IMR-90 (cell line): Measurements from ENCODE around the gene LUZP1. TPM values are rescaled to one million over a fixed set of nuclear protein-coding genes. Genes with fewer than 3 reads are reported as not detected.
A peak's percentile ranks its signal among the peaks of the same experiment; 100 is the strongest.

ENCODE experiments used
- ATAC-seq: fragments of 200-7000 bp; cut with Tn5 transposase; 2 replicates; pipeline ENCODE4 v1.9.1; 2020; ENCODE audit warnings: low read depth, mild to moderate bottlenecking, moderate library complexity
- BruUV-seq: library from RNA; stranded (reverse); fragments of 400-500 nt; replicated peaks from 2 replicates; lab custom pipeline; 2021; lab: Mats Ljungman, UMichigan
- CTCF ChIA-PET: fragments of 300-600 bp; formaldehyde crosslinking; extraction: SDS; loops from one replicate; lab custom pipeline; 2021; ENCODE audit warnings: antibody characterized with exemption; lab: Yijun Ruan, JAX
- POLR2A ChIA-PET: fragments of 300-600 bp; sonication (Branson Sonifier 250); formaldehyde crosslinking; loops from one replicate; lab custom pipeline; 2022; ENCODE audit warnings: antibody characterized with exemption; ENCODE audit not compliant: unreplicated experiment; lab: Charles Lee
- DNase-seq: peaks from one replicate; pipeline ENCODE4 v3.0.0; 2013
- H2AFZ ChIP-seq: replicated peaks from 2 replicates; pipeline ENCODE3; 2013; ENCODE audit warnings: low read length, mild to moderate bottlenecking; ENCODE audit not compliant: poor library complexity
- H2AK5ac ChIP-seq: 2 replicates; pipeline ENCODE4 v1.6.1; 2013; ENCODE audit warnings: low read depth, low read length, inconsistent platforms
- H2AK9ac ChIP-seq: replicated peaks from 2 replicates; pipeline ENCODE3; 2013; ENCODE audit warnings: mild to moderate bottlenecking, low read depth, low read length, moderate library complexity; ENCODE audit not compliant: poor library complexity
- H2BK120ac ChIP-seq: 2 replicates; pipeline ENCODE4 v1.6.1; 2013; ENCODE audit warnings: low read depth, low read length, inconsistent platforms
- H2BK15ac ChIP-seq: 3 replicates; pipeline ENCODE4 v1.6.1; 2013; ENCODE audit warnings: low read depth, low read length, inconsistent platforms
- H2BK20ac ChIP-seq: 2 replicates; pipeline ENCODE4 v1.6.1; 2013; ENCODE audit warnings: low read depth, mild to moderate bottlenecking, inconsistent platforms, low read length, moderate library complexity
- H2BK5ac ChIP-seq: 2 replicates; pipeline ENCODE4 v1.6.1; 2013; ENCODE audit warnings: mild to moderate bottlenecking, low read depth, low read length, inconsistent platforms; ENCODE audit not compliant: poor library complexity, severe bottlenecking
- H3K14ac ChIP-seq: replicated peaks from 2 replicates; pipeline ENCODE4 v1.6.1; 2013; ENCODE audit warnings: low read depth, low read length, inconsistent platforms
- H3K18ac ChIP-seq: 2 replicates; pipeline ENCODE4 v1.6.1; 2013; ENCODE audit warnings: low read depth, low read length, control low read depth
- H3K23ac ChIP-seq: 2 replicates; pipeline ENCODE4 v1.6.1; 2013; ENCODE audit warnings: low read depth, low read length, inconsistent platforms
- H3K27ac ChIP-seq: 2 replicates; pipeline ENCODE4 v1.5.1; 2013; ENCODE audit warnings: mild to moderate bottlenecking, control low read depth, low read length; ENCODE audit not compliant: insufficient read depth
- H3K27me3 ChIP-seq: 2 replicates; pipeline ENCODE4 v1.6.1; 2013; ENCODE audit warnings: low read length; ENCODE audit not compliant: control insufficient read depth, insufficient read depth
- H3K36me3 ChIP-seq: 2 replicates; pipeline ENCODE4 v1.6.1; 2013; ENCODE audit warnings: low read length, mixed read lengths; ENCODE audit not compliant: control insufficient read depth, insufficient read depth
- H3K4ac ChIP-seq: 2 replicates; pipeline ENCODE4 v1.6.1; 2013; ENCODE audit warnings: low read depth, low read length, inconsistent platforms
- H3K4me1 ChIP-seq: 2 replicates; pipeline ENCODE4 v1.6.1; 2013; ENCODE audit warnings: low read length, mixed read lengths; ENCODE audit not compliant: control insufficient read depth, insufficient read depth
- H3K4me2 ChIP-seq: 2 replicates; pipeline ENCODE4 v1.6.1; 2013; ENCODE audit warnings: low read depth, mild to moderate bottlenecking, control low read depth, low read length, moderate library complexity
- H3K4me3 ChIP-seq: 2 replicates; pipeline ENCODE4 v1.5.1; 2013; ENCODE audit warnings: low read depth, mild to moderate bottlenecking, control low read depth, low read length, moderate library complexity; ENCODE audit not compliant: insufficient read depth
- H3K56ac ChIP-seq: 2 replicates; pipeline ENCODE4 v1.6.1; 2013; ENCODE audit warnings: low read length, inconsistent platforms; ENCODE audit not compliant: insufficient read depth; ENCODE audit errors: extremely low read depth
- H3K79me1 ChIP-seq, 2 experiments: 2 replicates each; pipeline ENCODE4 v1.6.1; 2013; ENCODE audit warnings: low read length in 2 of 2, inconsistent platforms in 1 of 2, low read depth in 1 of 2
- H3K9ac ChIP-seq: 2 replicates; pipeline ENCODE4 v1.6.1; 2013; ENCODE audit warnings: low read depth, low read length, control low read depth
- H3K9me1 ChIP-seq: 2 replicates; pipeline ENCODE4 v1.6.1; 2013; ENCODE audit warnings: low read length, inconsistent platforms; ENCODE audit not compliant: insufficient read depth
- H3K9me3 ChIP-seq: 2 replicates; pipeline ENCODE4 v1.6.1; 2013; ENCODE audit warnings: low read length; ENCODE audit not compliant: control insufficient read depth, insufficient read depth
- H4K20me1 ChIP-seq: 2 replicates; pipeline ENCODE4 v1.6.1; 2013; ENCODE audit warnings: low read length, inconsistent platforms; ENCODE audit not compliant: insufficient read depth
- H4K5ac ChIP-seq: 2 replicates; pipeline ENCODE4 v1.6.1; 2013; ENCODE audit warnings: mild to moderate bottlenecking, low read depth, low read length, control low read depth
- H4K8ac ChIP-seq, 2 experiments: 2 replicates each; pipeline ENCODE4 v1.6.1; 2013; ENCODE audit warnings: low read depth in 2 of 2, low read length in 2 of 2, control low read depth in 1 of 2, inconsistent platforms in 1 of 2
- H4K91ac ChIP-seq: 2 replicates; pipeline ENCODE4 v1.6.1; 2013; ENCODE audit warnings: low read depth, low read length, inconsistent platforms; ENCODE audit not compliant: insufficient read depth
- BHLHE40 ChIP-seq: fragments of 150-350 bp; IDR thresholded peaks from 2 replicates; pipeline ENCODE4 v1.6.1; 2016; ENCODE audit warnings: mild to moderate bottlenecking, low read depth, low read length
- CEBPB ChIP-seq: IDR thresholded peaks from 2 replicates; pipeline ENCODE4 v1.6.1; 2012; ENCODE audit warnings: low read depth, low read length, improper control_type of control experiment
- CHD1 ChIP-seq: IDR thresholded peaks from 2 replicates; pipeline ENCODE4 v1.6.1; 2012; ENCODE audit warnings: low read depth, low read length, improper control_type of control experiment
- FOS ChIP-seq: fragments of 150-350 bp; IDR thresholded peaks from 2 replicates; pipeline ENCODE4 v1.6.1; 2016; ENCODE audit warnings: low read depth, low read length
- MAFK ChIP-seq: IDR thresholded peaks from 2 replicates; pipeline ENCODE4 v1.6.1; 2012; ENCODE audit warnings: low read depth, low read length, improper control_type of control experiment
- MAZ ChIP-seq: IDR thresholded peaks from 2 replicates; pipeline ENCODE4 v1.6.1; 2012; ENCODE audit warnings: low read depth, mild to moderate bottlenecking, low read length, improper control_type of control experiment, moderate library complexity, borderline replicate concordance
- MXI1 ChIP-seq: IDR thresholded peaks from 2 replicates; pipeline ENCODE4 v1.6.1; 2012; ENCODE audit warnings: low read depth, mild to moderate bottlenecking, low read length, moderate library complexity, borderline replicate concordance
- NFE2L2 ChIP-seq: fragments of 150-350 bp; IDR thresholded peaks from 2 replicates; pipeline ENCODE4 v1.6.1; 2016; ENCODE audit warnings: low read depth, mild to moderate bottlenecking, low read length
- POLR2A ChIP-seq: IDR thresholded peaks from 2 replicates; pipeline ENCODE4 v1.6.1; 2012; ENCODE audit warnings: mild to moderate bottlenecking, low read depth, low read length
- RAD21 ChIP-seq: IDR thresholded peaks from 2 replicates; pipeline ENCODE4 v1.6.1; 2012; ENCODE audit warnings: low read length, improper control_type of control experiment
- RCOR1 ChIP-seq: IDR thresholded peaks from 2 replicates; pipeline ENCODE4 v1.6.1; 2012; ENCODE audit warnings: mild to moderate bottlenecking, low read length, improper control_type of control experiment; ENCODE audit not compliant: insufficient replicate concordance
- RFX5 ChIP-seq: IDR thresholded peaks from 2 replicates; pipeline ENCODE4 v1.8.0; 2012; ENCODE audit warnings: low read depth, mild to moderate bottlenecking, low read length, moderate library complexity
- SMC3 ChIP-seq: fragments of 150-350 bp; IDR thresholded peaks from 2 replicates; pipeline ENCODE4 v1.6.1; 2016; ENCODE audit warnings: low read depth, mild to moderate bottlenecking, antibody characterized with exemption, low read length, moderate library complexity
- WGBS, 2 experiments: methylation state at CpG; one replicate each; pipeline versions ENCODE4 v1.1.5 to v1.1.7; 2013; ENCODE audit warnings: missing lambda C conversion rate in 2 of 2; ENCODE audit not compliant: insufficient read length in 1 of 2; ENCODE audit errors: extremely low coverage in 2 of 2; 5-methylcytosine and 5-hydroxymethylcytosine counted together
- dilution Hi-C: fragments of 300-500 bp; cut with HindIII; formaldehyde crosslinking; loops from one replicate; pipeline ENCODE4 v1.14.3; 2018; ENCODE audit warnings: low sequenced_read_pairs; ENCODE audit not compliant: unreplicated experiment
- in situ Hi-C: fragments of 300-500 bp; cut with MboI; formaldehyde crosslinking; loops from 3 replicates; pipeline ENCODE4 v1.14.3; 2019; ENCODE audit warnings: low sequenced_read_pairs, inconsistent platforms, mixed read lengths
- intact Hi-C: fragments of 100-400 bp; cut with micrococcal nuclease; formaldehyde crosslinking; loops from 2 replicates; pipeline ENCODE4 v1.10.0; 2022
- polyA plus RNA-seq, 3 experiments: library from polyadenylated mRNA; depleted of rRNA; stranded (reverse); fragments of >200 nt; gene quantifications; 2 replicates each; pipeline ENCODE4 v1.2.3, GENCODE V29; 2012; ENCODE audit warnings: low replicate concordance in 1 of 3
- total RNA-seq: library from RNA; depleted of rRNA; stranded (reverse); fragments of >200 nt; gene quantifications from 2 replicates; pipeline ENCODE4 v1.2.3, GENCODE V29; 2012
- TF ChIP-seq, protein P1 (sequence below): fragments of 150-350 bp; IDR thresholded peaks from 2 replicates; pipeline ENCODE4 v1.6.1; 2017; ENCODE audit warnings: mild to moderate bottlenecking, antibody characterized with exemption, low read length, low read depth
- TF ChIP-seq, protein P2 (sequence below): conservative IDR thresholded peaks from 2 replicates; pipeline ENCODE4 v1.5.1; 2012; ENCODE audit warnings: mild to moderate bottlenecking, low read depth, low read length, improper control_type of control experiment
- TF ChIP-seq, protein P3 (sequence below): fragments of 150-350 bp; IDR thresholded peaks from 2 replicates; pipeline ENCODE4 v1.6.1; 2016; ENCODE audit warnings: low read depth, mild to moderate bottlenecking, low read length, moderate library complexity, borderline replicate concordance

LUZP1 gene
- total and polyA plus RNA-seq, 2 of the 4 experiments (the other 2 are of a cell fraction), result 13.1 to 31.7 TPM

DNA sequence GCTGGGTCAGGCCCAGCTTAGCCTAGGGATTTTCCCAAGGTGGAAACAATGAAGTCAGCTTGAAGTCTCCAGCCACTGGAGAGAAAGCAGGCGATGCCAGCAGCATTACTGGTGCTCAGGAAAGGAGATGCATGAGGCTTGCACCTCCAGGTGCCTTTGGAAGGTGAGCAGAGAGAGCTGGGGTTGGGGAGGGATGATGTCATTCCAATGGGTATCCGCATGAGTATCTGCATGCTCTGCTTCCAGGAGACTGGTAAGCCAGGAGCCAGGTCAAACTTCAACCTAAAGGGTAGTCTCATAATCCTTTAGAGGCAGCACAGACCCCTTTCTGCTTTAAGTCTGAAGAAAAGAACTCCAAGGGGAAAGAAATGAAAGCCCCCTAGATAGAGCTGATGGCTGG lies 80.6 kb downstream of the LUZP1 start:
- Histone ChIP-seq H3K56ac (no peak overlapping the region), H2BK5ac (no peak overlapping the region), H2BK15ac (no peak overlapping the region), H3K4me2 (no peak overlapping the region), H3K18ac (no peak overlapping the region), H3K9me1 (peaks cover 11% of the 10 kb centered on the region; the same call in 1 of the 2 replicates), H3K14ac (no peak overlapping the region), H4K91ac (no peak overlapping the region), H3K79me1 (peaks cover 36 to 77% of the 10 kb centered on the region in 2 experiments), H3K4me1 (no peaks in the 10 kb centered on the region), H2AK5ac (no peak overlapping the region), H3K9me3 (no peaks in the 10 kb centered on the region), H4K20me1 (peaks cover 33% of the 10 kb centered on the region; the same call in 1 of the 2 replicates), H3K9ac (no peak overlapping the region), H2AFZ (no peak overlapping the region), H3K4me3 (no peak overlapping the region), H2BK120ac (no peak overlapping the region), H2BK20ac (no peak overlapping the region), H3K36me3 (peaks cover 78% of the 10 kb centered on the region), H3K27me3 (no peaks in the 10 kb centered on the region), H3K27ac (no peak overlapping the region), H4K5ac (no peak overlapping the region), H4K8ac (no peak overlapping the region), H2AK9ac (no peak overlapping the region), H3K4ac (no peak overlapping the region), H3K23ac (no peak overlapping the region)
- TSS peak; percentile 6 for BruUV-seq
- intact Hi-C loops, result no loop called here
- dilution Hi-C loops, result no loop called here
- TF ChIP-seq NFE2L2, result no peak
- TF ChIP-seq BHLHE40, result no peak
- no peak for TF ChIP-seq SMC3
- no peak for TF ChIP-seq FOS
- no peak for TF ChIP-seq POLR2A
- no peak for TF ChIP-seq RAD21
- no peak for TF ChIP-seq MAZ
- TF ChIP-seq CEBPB, result no peak
- TF ChIP-seq MAFK, result no peak
- no peak for TF ChIP-seq MXI1
- TF ChIP-seq RCOR1, result no peak
- TF ChIP-seq, protein P1, sequence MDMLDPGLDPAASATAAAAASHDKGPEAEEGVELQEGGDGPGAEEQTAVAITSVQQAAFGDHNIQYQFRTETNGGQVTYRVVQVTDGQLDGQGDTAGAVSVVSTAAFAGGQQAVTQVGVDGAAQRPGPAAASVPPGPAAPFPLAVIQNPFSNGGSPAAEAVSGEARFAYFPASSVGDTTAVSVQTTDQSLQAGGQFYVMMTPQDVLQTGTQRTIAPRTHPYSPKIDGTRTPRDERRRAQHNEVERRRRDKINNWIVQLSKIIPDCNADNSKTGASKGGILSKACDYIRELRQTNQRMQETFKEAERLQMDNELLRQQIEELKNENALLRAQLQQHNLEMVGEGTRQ, result no peak
- no peak for TF ChIP-seq RFX5
- no peak for TF ChIP-seq CHD1
- TF ChIP-seq, protein P2, sequence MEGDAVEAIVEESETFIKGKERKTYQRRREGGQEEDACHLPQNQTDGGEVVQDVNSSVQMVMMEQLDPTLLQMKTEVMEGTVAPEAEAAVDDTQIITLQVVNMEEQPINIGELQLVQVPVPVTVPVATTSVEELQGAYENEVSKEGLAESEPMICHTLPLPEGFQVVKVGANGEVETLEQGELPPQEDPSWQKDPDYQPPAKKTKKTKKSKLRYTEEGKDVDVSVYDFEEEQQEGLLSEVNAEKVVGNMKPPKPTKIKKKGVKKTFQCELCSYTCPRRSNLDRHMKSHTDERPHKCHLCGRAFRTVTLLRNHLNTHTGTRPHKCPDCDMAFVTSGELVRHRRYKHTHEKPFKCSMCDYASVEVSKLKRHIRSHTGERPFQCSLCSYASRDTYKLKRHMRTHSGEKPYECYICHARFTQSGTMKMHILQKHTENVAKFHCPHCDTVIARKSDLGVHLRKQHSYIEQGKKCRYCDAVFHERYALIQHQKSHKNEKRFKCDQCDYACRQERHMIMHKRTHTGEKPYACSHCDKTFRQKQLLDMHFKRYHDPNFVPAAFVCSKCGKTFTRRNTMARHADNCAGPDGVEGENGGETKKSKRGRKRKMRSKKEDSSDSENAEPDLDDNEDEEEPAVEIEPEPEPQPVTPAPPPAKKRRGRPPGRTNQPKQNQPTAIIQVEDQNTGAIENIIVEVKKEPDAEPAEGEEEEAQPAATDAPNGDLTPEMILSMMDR, result no peak
- TF ChIP-seq, protein P3, sequence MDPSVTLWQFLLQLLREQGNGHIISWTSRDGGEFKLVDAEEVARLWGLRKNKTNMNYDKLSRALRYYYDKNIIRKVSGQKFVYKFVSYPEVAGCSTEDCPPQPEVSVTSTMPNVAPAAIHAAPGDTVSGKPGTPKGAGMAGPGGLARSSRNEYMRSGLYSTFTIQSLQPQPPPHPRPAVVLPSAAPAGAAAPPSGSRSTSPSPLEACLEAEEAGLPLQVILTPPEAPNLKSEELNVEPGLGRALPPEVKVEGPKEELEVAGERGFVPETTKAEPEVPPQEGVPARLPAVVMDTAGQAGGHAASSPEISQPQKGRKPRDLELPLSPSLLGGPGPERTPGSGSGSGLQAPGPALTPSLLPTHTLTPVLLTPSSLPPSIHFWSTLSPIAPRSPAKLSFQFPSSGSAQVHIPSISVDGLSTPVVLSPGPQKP, result no peak
- no CpG with 5 or more reads among the region's 2 CpGs for WGBS, 2 experiments
- ChIA-PET CTCF (interaction anchor here (0.6 to 0.8 kb wide), 2 partner anchors 9 to 186 kb away, joined by 3 to 6 read pairs; no protein-coding TSS in a partner anchor), POLR2A (no interaction called here)
- DNase-seq (no peak), ATAC-seq (no peak)
- in situ Hi-C loops, result no loop called here
